ENCODE results near the gene ATL3. TPM values are rescaled to one million over a fixed set of nuclear protein-coding genes. Genes with fewer than 3 reads are reported as not detected.

The ATL3 gene
- total RNA-seq, 1 experiment from 2014 or later, result 24.0 TPM

GRCh38 chr11:63643205-63643604 lies 28.0 kb downstream of the ATL3 start:
- Histone ChIP-seq H3K4me2 (ENCODE audit: insufficient read depth, insufficient read length, low read length) (no peak overlapping the region), H2AK5ac (ENCODE audit: insufficient read length, low read length) (no peak overlapping the region), H2BK12ac (ENCODE audit: insufficient read length, low read depth, low read length) (no peak overlapping the region), H3K9ac (ENCODE audit: extremely low read depth, insufficient read length, low read length) (no peak overlapping the region), H4K91ac (ENCODE audit: insufficient read length, low read depth, low read length) (no peak overlapping the region), H2BK15ac (ENCODE audit: low read depth, low read length) (no peak overlapping the region), H2AFZ (ENCODE audit: low read length) (no peak overlapping the region), H3K79me1 (ENCODE audit: insufficient read depth, low read depth, low read length, poor library complexity, severe bottlenecking) (no peaks in the 10 kb centered on the region), H3K79me2 (ENCODE audit: insufficient read depth, low read length) (no peaks in the 10 kb centered on the region), H4K5ac (ENCODE audit: insufficient read length, low read depth, low read length) (no peak overlapping the region), H3K23ac (ENCODE audit: insufficient read length, low read depth, low read length) (no peak overlapping the region), H2BK120ac (ENCODE audit: low read depth, low read length, poor library complexity, severe bottlenecking) (no peak overlapping the region), H2BK5ac (ENCODE audit: insufficient read length, low read length) (no peak overlapping the region), H3K27ac (ENCODE audit: insufficient read length, low read depth, low read length) (no peak overlapping the region), H4K8ac (replicated peaks; ENCODE audit: insufficient read length, low read depth, low read length) (no peak overlapping the region), H3K14ac (ENCODE audit: insufficient read depth, low read length) (no peak overlapping the region), H2BK20ac (ENCODE audit: low read depth, low read length, poor library complexity, severe bottlenecking) (no peak overlapping the region), H3K4ac (ENCODE audit: low read depth, low read length) (no peak overlapping the region), H3K4me1 (ENCODE audit: insufficient read depth, low read length) (no peaks in the 10 kb centered on the region), H3K27me3 (ENCODE audit: insufficient read depth, low read length) (no peaks in the 10 kb centered on the region), H3K9me3 (ENCODE audit: control insufficient read depth, low read depth, low read length) (no peaks in the 10 kb centered on the region), H3K23me2 (ENCODE audit: insufficient read length, low read depth, low read length, poor library complexity, severe bottlenecking) (no peaks in the 10 kb centered on the region), H3T11ph (ENCODE audit: low read length) (no peak overlapping the region), H4K20me1 (ENCODE audit: control insufficient read depth, insufficient read depth, insufficient read length) (no peaks in the 10 kb centered on the region), H3K18ac (ENCODE audit: insufficient read length, low read depth, low read length) (no peak overlapping the region), H3K56ac (ENCODE audit: insufficient read length, low read depth, low read length) (no peak overlapping the region)
- WGBS (ENCODE audit: extremely low coverage, insufficient read length, low lambda C conversion rate), result no CpG with 5 or more reads among the region's 3 CpGs
- Mint-ChIP-seq H3K27ac (no peak overlapping the region), H3K4me3 (no peak overlapping the region), H3K4me1 (no peaks in the 10 kb centered on the region), H3K27me3 (ENCODE audit: low read depth) (no peaks in the 10 kb centered on the region), H3K36me3 (ENCODE audit: insufficient read depth in 1 of 3, low read depth in 3 of 3) (peaks cover 13 to 61% (median 54%) of the 10 kb centered on the region in 3 experiments; a peak in 6 of 7 replicates), H3K9me3 (no peaks in the 10 kb centered on the region)
- TF ChIP-seq, protein P1, sequence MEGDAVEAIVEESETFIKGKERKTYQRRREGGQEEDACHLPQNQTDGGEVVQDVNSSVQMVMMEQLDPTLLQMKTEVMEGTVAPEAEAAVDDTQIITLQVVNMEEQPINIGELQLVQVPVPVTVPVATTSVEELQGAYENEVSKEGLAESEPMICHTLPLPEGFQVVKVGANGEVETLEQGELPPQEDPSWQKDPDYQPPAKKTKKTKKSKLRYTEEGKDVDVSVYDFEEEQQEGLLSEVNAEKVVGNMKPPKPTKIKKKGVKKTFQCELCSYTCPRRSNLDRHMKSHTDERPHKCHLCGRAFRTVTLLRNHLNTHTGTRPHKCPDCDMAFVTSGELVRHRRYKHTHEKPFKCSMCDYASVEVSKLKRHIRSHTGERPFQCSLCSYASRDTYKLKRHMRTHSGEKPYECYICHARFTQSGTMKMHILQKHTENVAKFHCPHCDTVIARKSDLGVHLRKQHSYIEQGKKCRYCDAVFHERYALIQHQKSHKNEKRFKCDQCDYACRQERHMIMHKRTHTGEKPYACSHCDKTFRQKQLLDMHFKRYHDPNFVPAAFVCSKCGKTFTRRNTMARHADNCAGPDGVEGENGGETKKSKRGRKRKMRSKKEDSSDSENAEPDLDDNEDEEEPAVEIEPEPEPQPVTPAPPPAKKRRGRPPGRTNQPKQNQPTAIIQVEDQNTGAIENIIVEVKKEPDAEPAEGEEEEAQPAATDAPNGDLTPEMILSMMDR (conservative IDR thresholded peaks at IDR 0.05), result no peak
- DNase-seq, result no peak

Measured in H9 (cell line).